ENCODE measurements around the gene NPTX1. TPM values are rescaled to one million over a fixed set of nuclear protein-coding genes. Genes with fewer than 3 reads are reported as not detected.

NPTX1 gene
- total and polyA plus RNA-seq, 2 of the 13 experiments (the other 11 are each of a cell fraction or from before 2014, with no cell fraction given): 0.01 TPM; not detected in 1

GRCh38 chr17:80454557-80455335 is 21.7 kb downstream of the NPTX1 start (continued):
- TF ChIP-seq, protein P1, sequence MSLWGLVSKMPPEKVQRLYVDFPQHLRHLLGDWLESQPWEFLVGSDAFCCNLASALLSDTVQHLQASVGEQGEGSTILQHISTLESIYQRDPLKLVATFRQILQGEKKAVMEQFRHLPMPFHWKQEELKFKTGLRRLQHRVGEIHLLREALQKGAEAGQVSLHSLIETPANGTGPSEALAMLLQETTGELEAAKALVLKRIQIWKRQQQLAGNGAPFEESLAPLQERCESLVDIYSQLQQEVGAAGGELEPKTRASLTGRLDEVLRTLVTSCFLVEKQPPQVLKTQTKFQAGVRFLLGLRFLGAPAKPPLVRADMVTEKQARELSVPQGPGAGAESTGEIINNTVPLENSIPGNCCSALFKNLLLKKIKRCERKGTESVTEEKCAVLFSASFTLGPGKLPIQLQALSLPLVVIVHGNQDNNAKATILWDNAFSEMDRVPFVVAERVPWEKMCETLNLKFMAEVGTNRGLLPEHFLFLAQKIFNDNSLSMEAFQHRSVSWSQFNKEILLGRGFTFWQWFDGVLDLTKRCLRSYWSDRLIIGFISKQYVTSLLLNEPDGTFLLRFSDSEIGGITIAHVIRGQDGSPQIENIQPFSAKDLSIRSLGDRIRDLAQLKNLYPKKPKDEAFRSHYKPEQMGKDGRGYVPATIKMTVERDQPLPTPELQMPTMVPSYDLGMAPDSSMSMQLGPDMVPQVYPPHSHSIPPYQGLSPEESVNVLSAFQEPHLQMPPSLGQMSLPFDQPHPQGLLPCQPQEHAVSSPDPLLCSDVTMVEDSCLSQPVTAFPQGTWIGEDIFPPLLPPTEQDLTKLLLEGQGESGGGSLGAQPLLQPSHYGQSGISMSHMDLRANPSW (CRISPR knock-in tag; IDR thresholded peaks at IDR 0.05; ENCODE audit: borderline replicate concordance): peak; percentile 77; the same call in 1 of the 2 replicates
- TF ChIP-seq ZNF569 (CRISPR knock-in tag; IDR thresholded peaks at IDR 0.05; ENCODE audit: borderline replicate concordance) (peak; percentile 46; the same call in 1 of the 2 replicates), ATF5 (CRISPR knock-in tag; IDR thresholded peaks at IDR 0.05; ENCODE audit: low read depth) (peak; percentile 91), USF2 (IDR thresholded peaks at IDR 0.05; ENCODE audit: low read depth, low read length) (no peak), USF2 (CRISPR knock-in tag; IDR thresholded peaks at IDR 0.05; ENCODE audit: borderline replicate concordance) (no peak), TGIF2 (CRISPR knock-in tag; IDR thresholded peaks at IDR 0.05) (peak; percentile 71)
- TF ChIP-seq, protein P2, sequence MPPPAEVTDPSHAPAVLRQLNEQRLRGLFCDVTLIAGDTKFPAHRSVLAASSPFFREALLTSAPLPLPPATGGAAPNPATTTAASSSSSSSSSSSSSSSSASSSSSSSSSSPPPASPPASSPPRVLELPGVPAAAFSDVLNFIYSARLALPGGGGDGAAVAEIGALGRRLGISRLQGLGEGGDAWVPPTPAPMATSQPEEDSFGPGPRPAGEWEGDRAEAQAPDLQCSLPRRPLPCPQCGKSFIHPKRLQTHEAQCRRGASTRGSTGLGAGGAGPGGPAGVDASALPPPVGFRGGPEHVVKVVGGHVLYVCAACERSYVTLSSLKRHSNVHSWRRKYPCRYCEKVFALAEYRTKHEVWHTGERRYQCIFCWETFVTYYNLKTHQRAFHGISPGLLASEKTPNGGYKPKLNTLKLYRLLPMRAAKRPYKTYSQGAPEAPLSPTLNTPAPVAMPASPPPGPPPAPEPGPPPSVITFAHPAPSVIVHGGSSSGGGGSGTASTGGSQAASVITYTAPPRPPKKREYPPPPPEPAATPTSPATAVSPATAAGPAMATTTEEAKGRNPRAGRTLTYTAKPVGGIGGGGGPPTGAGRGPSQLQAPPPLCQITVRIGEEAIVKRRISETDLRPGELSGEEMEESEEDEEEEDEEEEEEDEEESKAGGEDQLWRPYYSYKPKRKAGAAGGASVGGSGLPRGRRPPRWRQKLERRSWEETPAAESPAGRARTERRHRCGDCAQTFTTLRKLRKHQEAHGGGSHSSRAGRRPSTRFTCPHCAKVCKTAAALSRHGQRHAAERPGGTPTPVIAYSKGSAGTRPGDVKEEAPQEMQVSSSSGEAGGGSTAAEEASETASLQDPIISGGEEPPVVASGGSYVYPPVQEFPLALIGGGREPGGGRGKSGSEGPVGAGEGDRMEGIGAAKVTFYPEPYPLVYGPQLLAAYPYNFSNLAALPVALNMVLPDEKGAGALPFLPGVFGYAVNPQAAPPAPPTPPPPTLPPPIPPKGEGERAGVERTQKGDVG (CRISPR knock-in tag; IDR thresholded peaks at IDR 0.05; ENCODE audit: borderline replicate concordance): 0 out of 2 replicates have a peak, but pooled peaks have one; percentile 16
- TF ChIP-seq, protein P3, sequence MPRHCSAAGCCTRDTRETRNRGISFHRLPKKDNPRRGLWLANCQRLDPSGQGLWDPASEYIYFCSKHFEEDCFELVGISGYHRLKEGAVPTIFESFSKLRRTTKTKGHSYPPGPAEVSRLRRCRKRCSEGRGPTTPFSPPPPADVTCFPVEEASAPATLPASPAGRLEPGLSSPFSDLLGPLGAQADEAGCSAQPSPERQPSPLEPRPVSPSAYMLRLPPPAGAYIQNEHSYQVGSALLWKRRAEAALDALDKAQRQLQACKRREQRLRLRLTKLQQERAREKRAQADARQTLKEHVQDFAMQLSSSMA (CRISPR knock-in tag; IDR thresholded peaks at IDR 0.05): peak; percentile 90; the same call in 1 of the 2 replicates
- TF ChIP-seq, protein P4, sequence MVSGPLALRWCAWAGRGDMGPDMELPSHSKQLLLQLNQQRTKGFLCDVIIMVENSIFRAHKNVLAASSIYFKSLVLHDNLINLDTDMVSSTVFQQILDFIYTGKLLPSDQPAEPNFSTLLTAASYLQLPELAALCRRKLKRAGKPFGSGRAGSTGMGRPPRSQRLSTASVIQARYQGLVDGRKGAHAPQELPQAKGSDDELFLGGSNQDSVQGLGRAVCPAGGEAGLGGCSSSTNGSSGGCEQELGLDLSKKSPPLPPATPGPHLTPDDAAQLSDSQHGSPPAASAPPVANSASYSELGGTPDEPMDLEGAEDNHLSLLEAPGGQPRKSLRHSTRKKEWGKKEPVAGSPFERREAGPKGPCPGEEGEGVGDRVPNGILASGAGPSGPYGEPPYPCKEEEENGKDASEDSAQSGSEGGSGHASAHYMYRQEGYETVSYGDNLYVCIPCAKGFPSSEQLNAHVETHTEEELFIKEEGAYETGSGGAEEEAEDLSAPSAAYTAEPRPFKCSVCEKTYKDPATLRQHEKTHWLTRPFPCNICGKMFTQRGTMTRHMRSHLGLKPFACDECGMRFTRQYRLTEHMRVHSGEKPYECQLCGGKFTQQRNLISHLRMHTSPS (CRISPR knock-in tag; IDR thresholded peaks at IDR 0.05; ENCODE audit: low read depth): no peak
- TF ChIP-seq, protein P5, sequence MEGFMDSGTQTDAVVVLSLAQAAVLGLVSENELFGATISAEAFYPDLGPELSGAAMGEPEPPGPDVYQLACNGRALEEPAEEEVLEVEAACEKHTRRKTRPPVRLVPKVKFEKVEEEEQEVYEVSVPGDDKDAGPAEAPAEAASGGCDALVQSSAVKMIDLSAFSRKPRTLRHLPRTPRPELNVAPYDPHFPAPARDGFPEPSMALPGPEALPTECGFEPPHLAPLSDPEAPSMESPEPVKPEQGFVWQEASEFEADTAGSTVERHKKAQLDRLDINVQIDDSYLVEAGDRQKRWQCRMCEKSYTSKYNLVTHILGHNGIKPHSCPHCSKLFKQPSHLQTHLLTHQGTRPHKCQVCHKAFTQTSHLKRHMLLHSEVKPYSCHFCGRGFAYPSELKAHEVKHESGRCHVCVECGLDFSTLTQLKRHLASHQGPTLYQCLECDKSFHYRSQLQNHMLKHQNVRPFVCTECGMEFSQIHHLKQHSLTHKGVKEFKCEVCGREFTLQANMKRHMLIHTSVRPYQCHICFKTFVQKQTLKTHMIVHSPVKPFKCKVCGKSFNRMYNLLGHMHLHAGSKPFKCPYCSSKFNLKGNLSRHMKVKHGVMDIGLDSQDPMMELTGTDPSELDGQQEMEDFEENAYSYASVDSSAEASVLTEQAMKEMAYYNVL (CRISPR knock-in tag; IDR thresholded peaks at IDR 0.05; ENCODE audit: borderline replicate concordance): peak; percentile 87
